Prostate gland (tissue), 2 donors: ENCODE results near the gene NCF2.

Experiments used
- CTCF ChIP-seq, 4 experiments: fragments of 200-600 bp in 2 of 4; fragments of 450-650 bp in 2 of 4; sonication (generic) in 2 of 4; IDR thresholded peaks; 1 replicate in 3 of 4; 2 replicates in 1 of 4; pipeline ENCODE4 v1.5.1; 2016 to 2019; ENCODE audit warnings: antibody characterized with exemption in 4 of 4, mild to moderate bottlenecking in 2 of 4, moderate library complexity in 2 of 4
- POLR2A ChIP-seq: fragments of 450-650 bp; IDR thresholded peaks from one replicate; pipeline ENCODE4 v1.6.1; 2016; ENCODE audit warnings: antibody characterized with exemption, mild to moderate bottlenecking
- POLR2AphosphoS5 ChIP-seq: sonication (generic); formaldehyde crosslinking; IDR thresholded peaks from one replicate; pipeline ENCODE4 v1.6.1; 2017; ENCODE audit warnings: antibody characterized with exemption

- TF ChIP-seq CTCF (IDR thresholded peaks at IDR 0.05) (no peak), POLR2A (no peak), POLR2AphosphoS5 (no peak)
Observed at GRCh38 chr1:183620311-183620710, 30.1 kb upstream of the NCF2 start.
